GM19395 (cell line): ENCODE measurements around the gene DTD2.
A peak's percentile ranks its signal among the peaks of the same experiment; 100 is the strongest.
"Not testable (repeated sequence)": the region's sequence is repeated elsewhere in the genome, so short reads cannot be mapped to it uniquely, and the experiment has no call there.

ENCODE experiments used
- ATAC-seq: cut with Tn5 transposase; IDR thresholded peaks from one replicate; pipeline ENCODE4 v1.9.1; 2021; ENCODE audit warnings: mild to moderate bottlenecking, moderate library complexity; ENCODE audit not compliant: unreplicated experiment

Gene DTD2

GRCh38 chr14:31456841-31457664, at the start of gene DTD2:
Gene DTD2 (minus strand): TSS chr14:31457506. CDS start chr14:31457393, 113 bp downstream.
- peak; percentile 98 for ATAC-seq

GRCh38 chr14:31505411-31505810, 48.1 kb upstream of the DTD2 start:
- no peak for ATAC-seq

GRCh38 chr14:31501870-31502269, 44.6 kb upstream of the DTD2 start:
- ATAC-seq: no peak

GRCh38 chr14:31492759-31493498, 35.6 kb upstream of the DTD2 start:
- no peak for ATAC-seq

GRCh38 chr14:31489691-31490090, 32.4 kb upstream of the DTD2 start:
- ATAC-seq: no peak

- no peak for ATAC-seq
These were observed 30.6 kb upstream of the DTD2 start, which contains the start of gene GPR33 for GRCh38 chr14:31487886-31488285. Gene GPR33 (minus strand): TSS chr14:31488039. CDS start chr14:31483965, 4,074 bp downstream.

- ATAC-seq: no peak
These were observed 29.5 kb upstream of the DTD2 start for GRCh38 chr14:31486764-31487163.

- ATAC-seq: no peak
These were observed 27.4 kb upstream of the DTD2 start for GRCh38 chr14:31484754-31485153.

- ATAC-seq: no peak
These were observed 22.9 kb upstream of the DTD2 start for GRCh38 chr14:31480156-31480555.

GRCh38 chr14:31479027-31479426, 21.7 kb upstream of the DTD2 start:
- ATAC-seq: no peak

GRCh38 chr14:31477248-31477647, 19.9 kb upstream of the DTD2 start:
- ATAC-seq: no peak

GRCh38 chr14:31476131-31476866, 19.0 kb upstream of the DTD2 start:
- ATAC-seq: no peak

GRCh38 chr14:31466554-31466953, 9.2 kb upstream of the DTD2 start:
- ATAC-seq: no peak

GRCh38 chr14:31465111-31465510, 7.8 kb upstream of the DTD2 start:
- no peak for ATAC-seq

- not testable (repeated sequence) for ATAC-seq
These were observed 5.1 kb upstream of the DTD2 start for GRCh38 chr14:31462450-31462849.

- no peak for ATAC-seq
These were observed 4.2 kb upstream of the DTD2 start for GRCh38 chr14:31461545-31461944.

GRCh38 chr14:31457665-31458659, 656 bp upstream of the DTD2 start:
- peak; percentile 5 for ATAC-seq

GRCh38 chr14:31449971-31450610, 7.2 kb downstream of the DTD2 start:
- peak; percentile 50 for ATAC-seq

GRCh38 chr14:31449136-31449535, 8.2 kb downstream of the DTD2 start:
- no peak for ATAC-seq

GRCh38 chr14:31445703-31446102, 11.6 kb downstream of the DTD2 start:
- no peak for ATAC-seq
